LNCaP clone FGC (cell line): ENCODE data around the gene ADARB1.

Source experiments
- DNase-seq: peaks from one replicate; pipeline ENCODE4 v3.0.0-alpha.2; 2011; ENCODE audit warnings: low read depth
- H3K4me3 ChIP-seq: 2 replicates; pipeline ENCODE4 v1.5.1; 2011; ENCODE audit warnings: mild to moderate bottlenecking, low read depth, low read length, control low read depth
- TF ChIP-seq, protein P1 (sequence below): IDR thresholded peaks from 2 replicates; pipeline ENCODE4 v1.5.1; 2012; ENCODE audit warnings: mild to moderate bottlenecking; ENCODE audit not compliant: control insufficient read depth, insufficient read depth; ENCODE audit errors: extremely low read depth

Gene ADARB1

GRCh38 chr21:45112371-45112770, 38.0 kb downstream of the ADARB1 start:
- TF ChIP-seq, protein P1, sequence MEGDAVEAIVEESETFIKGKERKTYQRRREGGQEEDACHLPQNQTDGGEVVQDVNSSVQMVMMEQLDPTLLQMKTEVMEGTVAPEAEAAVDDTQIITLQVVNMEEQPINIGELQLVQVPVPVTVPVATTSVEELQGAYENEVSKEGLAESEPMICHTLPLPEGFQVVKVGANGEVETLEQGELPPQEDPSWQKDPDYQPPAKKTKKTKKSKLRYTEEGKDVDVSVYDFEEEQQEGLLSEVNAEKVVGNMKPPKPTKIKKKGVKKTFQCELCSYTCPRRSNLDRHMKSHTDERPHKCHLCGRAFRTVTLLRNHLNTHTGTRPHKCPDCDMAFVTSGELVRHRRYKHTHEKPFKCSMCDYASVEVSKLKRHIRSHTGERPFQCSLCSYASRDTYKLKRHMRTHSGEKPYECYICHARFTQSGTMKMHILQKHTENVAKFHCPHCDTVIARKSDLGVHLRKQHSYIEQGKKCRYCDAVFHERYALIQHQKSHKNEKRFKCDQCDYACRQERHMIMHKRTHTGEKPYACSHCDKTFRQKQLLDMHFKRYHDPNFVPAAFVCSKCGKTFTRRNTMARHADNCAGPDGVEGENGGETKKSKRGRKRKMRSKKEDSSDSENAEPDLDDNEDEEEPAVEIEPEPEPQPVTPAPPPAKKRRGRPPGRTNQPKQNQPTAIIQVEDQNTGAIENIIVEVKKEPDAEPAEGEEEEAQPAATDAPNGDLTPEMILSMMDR: no peak
- DNase-seq: no peak
- no peak overlapping the region for H3K4me3 ChIP-seq

DNA sequence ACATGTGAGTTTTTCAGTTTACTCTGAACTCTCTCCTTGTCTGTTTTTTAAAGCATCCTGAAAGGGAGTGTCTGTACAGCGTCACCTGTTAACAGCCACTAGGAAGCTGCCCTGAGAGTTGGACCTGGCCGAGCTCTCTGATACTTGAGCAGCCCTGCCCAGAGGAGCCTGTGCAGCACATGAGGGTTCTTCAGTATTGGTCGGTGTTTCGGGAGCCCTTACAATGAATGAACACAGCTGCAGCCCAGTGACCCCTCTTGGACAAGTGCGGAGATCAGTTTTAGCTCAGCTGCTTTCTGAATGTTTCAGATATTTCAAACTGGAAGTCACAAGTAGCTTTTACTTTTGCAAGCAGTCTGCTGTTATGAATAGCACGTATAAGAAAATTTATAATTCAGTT, 39.2 kb downstream of the ADARB1 start:
- no peak for DNase-seq
- H3K4me3 ChIP-seq: no peak overlapping the region
- TF ChIP-seq, protein P1: no peak

GRCh38 chr21:45114072-45114471, 39.7 kb downstream of the ADARB1 start:
- TF ChIP-seq, protein P1: no peak
- no peak overlapping the region for H3K4me3 ChIP-seq
- DNase-seq: no peak

- no peak for DNase-seq
- H3K4me3 ChIP-seq: no peak overlapping the region
- TF ChIP-seq, protein P1: no peak
These were observed 40.1 kb downstream of the ADARB1 start for GRCh38 chr21:45114475-45114874.

DNA sequence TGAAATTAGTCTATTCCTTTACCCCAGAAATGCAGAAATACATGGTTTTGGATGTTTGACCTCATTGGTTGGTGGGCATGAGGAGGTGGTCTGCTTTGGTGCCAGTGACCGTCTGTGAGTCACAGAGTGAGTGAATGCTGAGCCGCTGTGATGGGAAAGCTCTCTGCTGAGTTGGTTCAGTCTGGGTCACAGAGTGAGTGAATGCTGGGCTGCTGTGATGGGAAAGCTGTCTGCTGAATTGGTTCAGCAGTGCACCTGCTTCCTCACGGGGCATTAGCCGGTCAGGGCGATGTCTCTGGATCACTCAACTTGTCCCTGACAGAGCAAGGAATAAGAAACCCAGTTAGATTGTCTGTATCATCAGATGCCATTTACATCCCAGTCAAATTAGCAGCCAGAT, 40.8 kb downstream of the ADARB1 start:
- TF ChIP-seq, protein P1: no peak
- no peak overlapping the region for H3K4me3 ChIP-seq
- DNase-seq: no peak

- TF ChIP-seq, protein P1: no peak
- H3K4me3 ChIP-seq: no peak overlapping the region
- no peak for DNase-seq
These were observed 41.7 kb downstream of the ADARB1 start for GRCh38 chr21:45116066-45116465.

GRCh38 chr21:45117314-45117713, 42.9 kb downstream of the ADARB1 start:
- DNase-seq: no peak
- TF ChIP-seq, protein P1: no peak
- no peak overlapping the region for H3K4me3 ChIP-seq
